Cardiac muscle cell (in vitro differentiated cells and primary cell): ENCODE data around the gene KMT2B. TPM values are rescaled to one million over a fixed set of nuclear protein-coding genes. Genes with fewer than 3 reads are reported as not detected.

Experiments
- DNase-seq, 2 donors: peaks; one replicate each; pipeline versions ENCODE4 v3.0.0 to v3.0.0-alpha.2; 2010 to 2017; ENCODE audit warnings: low read depth in 1 of 2, low spot score in 1 of 2
- H3K27ac ChIP-seq: fragments of 200-600 bp; sonication (generic); 2 replicates; pipeline ENCODE4 v1.5.1; 2016
- H3K27me3 ChIP-seq: fragments of 200-600 bp; sonication (generic); 2 replicates; pipeline ENCODE4 v1.6.0; 2016; ENCODE audit warnings: control low read depth
- H3K36me3 ChIP-seq: fragments of 200-600 bp; sonication (generic); 2 replicates; pipeline ENCODE4 v1.5.1; 2016; ENCODE audit warnings: control low read depth
- H3K4me1 ChIP-seq: fragments of 200-600 bp; sonication (generic); 2 replicates; pipeline ENCODE4 v1.8.1; 2017; ENCODE audit warnings: low read depth, mild to moderate bottlenecking, mixed run types
- H3K4me3 ChIP-seq: fragments of 200-600 bp; sonication (generic); 2 replicates; pipeline ENCODE4 v1.5.1; 2016; ENCODE audit warnings: mild to moderate bottlenecking
- H3K9me3 ChIP-seq: fragments of 200-600 bp; sonication (generic); 2 replicates; pipeline ENCODE4 v1.5.1; 2017; ENCODE audit warnings: low read depth, mild to moderate bottlenecking, control low read depth
- polyA plus RNA-seq: library from polyadenylated mRNA; unstranded; fragments of >200 nt; fragmentation: Nextera tagmentation; extraction: Ambion mirVana; gene quantifications from 2 replicates; pipeline ENCODE4 v1.2.1, GENCODE V29; 2016
- total RNA-seq: library from RNA; depleted of rRNA; stranded (reverse); fragments of >200 nt; gene quantifications from 2 replicates; pipeline ENCODE4 v1.2.3, GENCODE V29; 2016
- TF ChIP-seq, protein P1 (sequence below): IDR thresholded peaks from 2 replicates; pipeline ENCODE4 v1.5.1; 2012; ENCODE audit warnings: low read depth, mild to moderate bottlenecking, low read length

KMT2B gene
- total and polyA plus RNA-seq, 2 experiments from 2014 or later, result 8.9 to 38.1 TPM

DNA sequence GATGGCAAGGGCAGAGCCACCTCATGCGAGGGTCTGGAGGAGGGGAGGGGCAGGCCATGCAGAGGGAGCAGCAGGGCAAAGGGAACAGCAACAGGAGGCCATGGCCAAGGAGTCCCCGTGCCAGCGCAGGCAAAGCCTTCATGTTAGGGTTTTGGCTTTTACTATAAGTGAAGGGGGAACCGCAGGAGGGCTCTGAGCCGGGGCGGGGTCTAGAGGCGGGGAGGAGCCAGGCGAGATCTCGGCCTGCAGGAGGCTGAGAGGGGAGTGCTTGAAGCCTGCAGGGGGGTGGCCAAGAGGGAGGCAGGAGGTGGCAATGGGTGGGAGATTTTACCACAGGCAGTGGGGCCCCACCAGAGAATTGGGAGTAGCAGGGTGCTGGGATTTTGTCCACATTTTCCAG, 63.8 kb downstream of the KMT2B start:
- DNase-seq, result no peak
- TF ChIP-seq, protein P1, sequence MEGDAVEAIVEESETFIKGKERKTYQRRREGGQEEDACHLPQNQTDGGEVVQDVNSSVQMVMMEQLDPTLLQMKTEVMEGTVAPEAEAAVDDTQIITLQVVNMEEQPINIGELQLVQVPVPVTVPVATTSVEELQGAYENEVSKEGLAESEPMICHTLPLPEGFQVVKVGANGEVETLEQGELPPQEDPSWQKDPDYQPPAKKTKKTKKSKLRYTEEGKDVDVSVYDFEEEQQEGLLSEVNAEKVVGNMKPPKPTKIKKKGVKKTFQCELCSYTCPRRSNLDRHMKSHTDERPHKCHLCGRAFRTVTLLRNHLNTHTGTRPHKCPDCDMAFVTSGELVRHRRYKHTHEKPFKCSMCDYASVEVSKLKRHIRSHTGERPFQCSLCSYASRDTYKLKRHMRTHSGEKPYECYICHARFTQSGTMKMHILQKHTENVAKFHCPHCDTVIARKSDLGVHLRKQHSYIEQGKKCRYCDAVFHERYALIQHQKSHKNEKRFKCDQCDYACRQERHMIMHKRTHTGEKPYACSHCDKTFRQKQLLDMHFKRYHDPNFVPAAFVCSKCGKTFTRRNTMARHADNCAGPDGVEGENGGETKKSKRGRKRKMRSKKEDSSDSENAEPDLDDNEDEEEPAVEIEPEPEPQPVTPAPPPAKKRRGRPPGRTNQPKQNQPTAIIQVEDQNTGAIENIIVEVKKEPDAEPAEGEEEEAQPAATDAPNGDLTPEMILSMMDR, result no peak
- H3K36me3 ChIP-seq, result no peaks in the 10 kb centered on the region

DNA sequence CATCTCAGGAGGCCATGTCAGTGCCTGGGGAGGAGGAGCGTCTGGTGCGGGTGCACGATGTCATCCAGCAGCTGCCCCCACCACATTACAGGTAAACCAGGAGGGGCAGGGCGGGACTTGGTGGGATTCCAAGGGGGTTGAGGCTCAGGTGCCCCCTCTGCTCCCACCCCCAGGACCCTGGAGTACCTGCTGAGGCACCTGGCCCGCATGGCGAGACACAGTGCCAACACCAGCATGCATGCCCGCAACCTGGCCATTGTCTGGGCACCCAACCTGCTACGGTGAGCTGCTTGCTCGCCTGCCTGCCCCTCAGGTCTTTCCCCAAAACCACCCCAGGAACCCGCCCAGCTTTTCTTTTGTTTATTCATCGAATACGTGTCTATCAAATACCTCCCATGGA, 64.8 kb downstream of the KMT2B start:
- no peaks in the 10 kb centered on the region for H3K9me3 ChIP-seq
- TF ChIP-seq, protein P1, result no peak
- no peak overlapping the region for H3K4me3 ChIP-seq
- no peaks in the 10 kb centered on the region for H3K4me1 ChIP-seq
- DNase-seq, result no peak
- no peaks in the 10 kb centered on the region for H3K27me3 ChIP-seq
- H3K27ac ChIP-seq, result no peak overlapping the region
- no peaks in the 10 kb centered on the region for H3K36me3 ChIP-seq

More for the DNA sequence above, 63.8 kb downstream of the KMT2B start:
- H3K27me3 ChIP-seq, result no peaks in the 10 kb centered on the region
- H3K27ac ChIP-seq, result no peak overlapping the region
- H3K4me1 ChIP-seq, result no peaks in the 10 kb centered on the region
- H3K4me3 ChIP-seq, result no peak overlapping the region
- H3K9me3 ChIP-seq, result no peaks in the 10 kb centered on the region

DNA sequence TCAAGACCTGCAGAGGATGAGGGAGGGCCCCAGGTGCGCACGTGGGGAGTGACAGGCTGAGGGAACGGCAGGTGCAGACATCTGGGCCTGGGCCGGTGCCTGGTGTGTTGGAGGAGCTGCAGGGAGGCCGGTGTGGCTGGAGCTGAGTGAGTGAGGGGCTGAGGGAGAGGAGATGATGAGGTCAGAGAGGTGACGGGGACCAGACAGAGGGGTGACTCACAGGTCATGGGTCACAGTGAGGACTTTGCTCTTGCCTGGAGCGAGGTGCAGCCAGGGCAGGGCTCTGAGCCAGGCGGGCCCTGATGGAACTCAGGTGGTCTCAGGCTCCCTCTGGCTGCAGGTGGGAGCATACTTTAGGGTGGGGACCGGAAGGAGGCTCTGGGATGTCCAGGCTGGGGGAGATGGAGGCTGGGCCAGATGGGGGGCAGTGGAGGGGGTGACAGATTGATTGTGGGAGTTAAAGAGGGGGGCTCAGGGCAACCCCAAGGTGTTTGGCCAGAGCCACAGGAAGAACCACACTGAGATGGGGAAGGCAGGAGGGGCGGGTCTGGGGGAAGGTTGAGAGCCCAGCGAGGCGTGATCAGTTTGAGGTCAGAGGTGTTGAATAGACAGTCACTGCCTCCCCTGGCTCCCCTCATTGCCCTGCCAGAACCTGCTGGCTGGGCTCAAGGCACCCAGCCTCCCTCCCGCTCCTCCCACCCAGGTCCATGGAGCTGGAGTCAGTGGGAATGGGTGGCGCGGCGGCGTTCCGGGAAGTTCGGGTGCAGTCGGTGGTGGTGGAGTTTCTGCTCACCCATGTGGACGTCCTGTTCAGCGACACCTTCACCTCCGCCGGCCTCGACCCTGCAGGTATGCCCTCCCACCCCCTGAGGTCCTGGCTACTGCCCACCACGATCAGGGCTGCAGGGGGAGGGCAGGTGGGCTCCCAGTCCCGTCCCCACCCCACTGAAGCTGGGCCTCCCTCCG, 65.9 kb downstream of the KMT2B start:
- Histone ChIP-seq H3K4me3 (no peak overlapping the region), H3K36me3 (no peaks in the 10 kb centered on the region), H3K27ac (no peak overlapping the region), H3K27me3 (no peaks in the 10 kb centered on the region), H3K4me1 (no peaks in the 10 kb centered on the region), H3K9me3 (no peaks in the 10 kb centered on the region)
- TF ChIP-seq, protein P1, result no peak
- no peak for DNase-seq

DNA sequence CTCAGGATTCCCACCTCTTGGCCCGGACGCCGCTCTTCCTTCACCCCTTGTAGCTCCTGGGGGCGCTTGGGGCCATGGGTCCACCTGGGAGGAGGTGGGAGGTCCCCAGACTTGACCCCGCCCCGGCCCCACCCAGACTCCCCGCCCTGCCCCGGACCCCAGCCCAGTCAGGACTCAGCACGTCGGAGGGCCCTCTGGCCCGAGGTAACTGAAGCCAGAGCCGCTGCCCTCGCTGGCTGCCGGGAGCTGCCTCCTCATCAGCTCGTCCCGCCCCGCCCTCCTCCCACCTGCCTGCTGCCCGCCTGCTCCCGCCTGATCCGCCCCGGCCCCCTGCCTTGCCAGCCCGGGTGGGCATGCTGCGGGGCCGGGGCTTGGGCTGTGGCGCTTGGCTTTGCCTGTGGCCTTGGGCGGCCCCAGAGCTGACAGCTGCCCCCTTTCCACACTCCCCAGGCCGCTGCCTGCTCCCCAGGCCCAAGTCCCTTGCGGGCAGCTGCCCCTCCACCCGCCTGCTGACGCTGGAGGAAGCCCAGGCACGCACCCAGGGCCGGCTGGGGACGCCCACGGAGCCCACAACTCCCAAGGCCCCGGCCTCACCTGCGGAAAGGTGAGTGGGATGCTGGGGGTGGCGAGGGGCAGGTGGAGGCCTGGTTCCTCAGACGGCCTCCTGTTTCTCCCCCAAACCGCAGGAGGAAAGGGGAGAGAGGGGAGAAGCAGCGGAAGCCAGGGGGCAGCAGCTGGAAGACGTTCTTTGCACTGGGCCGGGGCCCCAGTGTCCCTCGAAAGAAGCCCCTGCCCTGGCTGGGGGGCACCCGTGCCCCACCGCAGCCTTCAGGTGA, 66.9 kb downstream of the KMT2B start:
- DNase-seq, result peak in 1 of 2 donors; percentile 33
- H3K9me3 ChIP-seq, result no peaks in the 10 kb centered on the region
- no peaks in the 10 kb centered on the region for H3K27me3 ChIP-seq
- H3K36me3 ChIP-seq, result no peaks in the 10 kb centered on the region
- H3K27ac ChIP-seq, result no peak overlapping the region
- H3K4me3 ChIP-seq, result no peak overlapping the region
- TF ChIP-seq, protein P1, result no peak
- H3K4me1 ChIP-seq, result no peaks in the 10 kb centered on the region

DNA sequence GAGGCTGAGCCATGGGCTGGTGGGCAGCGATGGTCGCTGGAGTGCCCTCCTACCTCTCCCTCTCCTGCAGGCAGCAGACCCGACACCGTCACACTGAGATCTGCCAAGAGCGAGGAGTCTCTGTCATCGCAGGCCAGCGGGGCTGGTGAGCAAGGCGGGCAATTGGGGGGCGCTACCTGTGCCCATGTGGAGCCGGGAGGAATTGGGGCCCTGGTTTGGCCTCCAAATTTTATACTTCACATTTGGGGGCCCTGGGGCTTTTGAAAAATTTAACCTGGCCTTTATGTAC, 67.5 kb downstream of the KMT2B start:
- H3K4me1 ChIP-seq, result no peaks in the 10 kb centered on the region
- no peaks in the 10 kb centered on the region for H3K9me3 ChIP-seq
- H3K27me3 ChIP-seq, result no peaks in the 10 kb centered on the region
- no peak overlapping the region for H3K27ac ChIP-seq
- no peak overlapping the region for H3K4me3 ChIP-seq
- TF ChIP-seq, protein P1, result no peak
- H3K36me3 ChIP-seq, result no peaks in the 10 kb centered on the region
- DNase-seq, result no peak
